H9 (cell line): Measurements from ENCODE around the gene ARID1B. TPM values are rescaled to one million over a fixed set of nuclear protein-coding genes. Genes with fewer than 3 reads are reported as not detected.

Experiments
- DNase-seq: peaks from one replicate; pipeline ENCODE4 v3.0.0-alpha.2; 2017
- H2AFZ ChIP-seq: one replicate; pipeline ENCODE4 v1.6.1; 2013; ENCODE audit warnings: mild to moderate bottlenecking, low read length, control low read depth, moderate library complexity
- H2AK5ac ChIP-seq: 2 replicates; pipeline ENCODE4 v1.6.1; 2013; ENCODE audit warnings: low read length, control low read depth, mixed read lengths; ENCODE audit not compliant: insufficient read length
- H2BK120ac ChIP-seq: one replicate; pipeline ENCODE4 v1.6.1; 2013; ENCODE audit warnings: low read depth, mild to moderate bottlenecking, low read length, control low read depth, inconsistent platforms; ENCODE audit not compliant: poor library complexity, severe bottlenecking
- H2BK12ac ChIP-seq: 2 replicates; pipeline ENCODE4 v1.6.1; 2013; ENCODE audit warnings: low read length, control low read depth, mixed read lengths, low read depth; ENCODE audit not compliant: insufficient read length
- H2BK15ac ChIP-seq: 2 replicates; pipeline ENCODE4 v1.6.1; 2013; ENCODE audit warnings: low read depth, low read length, control low read depth
- H2BK20ac ChIP-seq: one replicate; pipeline ENCODE4 v1.6.1; 2013; ENCODE audit warnings: low read depth, mild to moderate bottlenecking, low read length, control low read depth, inconsistent platforms; ENCODE audit not compliant: poor library complexity, severe bottlenecking
- H2BK5ac ChIP-seq: 2 replicates; pipeline ENCODE4 v1.6.1; 2013; ENCODE audit warnings: low read length, control low read depth, mixed read lengths; ENCODE audit not compliant: insufficient read length
- H3K14ac ChIP-seq: 2 replicates; pipeline ENCODE4 v1.6.1; 2013; ENCODE audit warnings: low read length, control low read depth; ENCODE audit not compliant: insufficient read depth
- H3K18ac ChIP-seq: 2 replicates; pipeline ENCODE4 v1.6.1; 2013; ENCODE audit warnings: low read depth, mild to moderate bottlenecking, mixed read lengths, low read length, control low read depth; ENCODE audit not compliant: insufficient read length
- H3K23ac ChIP-seq: 2 replicates; pipeline ENCODE4 v1.6.1; 2013; ENCODE audit warnings: low read length, control low read depth, mixed read lengths, low read depth; ENCODE audit not compliant: insufficient read length
- H3K23me2 ChIP-seq: 2 replicates; pipeline ENCODE4 v1.6.1; 2013; ENCODE audit warnings: low read depth, mild to moderate bottlenecking, mixed read lengths, low read length, control low read depth; ENCODE audit not compliant: insufficient read length, poor library complexity, severe bottlenecking
- H3K27ac ChIP-seq: 2 replicates; pipeline ENCODE4 v1.5.1; 2013; ENCODE audit warnings: low read length, control low read depth, mixed read lengths, low read depth; ENCODE audit not compliant: insufficient read length
- H3K27me3 ChIP-seq: 2 replicates; pipeline ENCODE4 v1.6.1; 2013; ENCODE audit warnings: low read length, control low read depth, inconsistent platforms; ENCODE audit not compliant: insufficient read depth
- H3K4ac ChIP-seq: 2 replicates; pipeline ENCODE4 v1.6.1; 2013; ENCODE audit warnings: low read depth, mild to moderate bottlenecking, control low read depth, inconsistent platforms, low read length, moderate library complexity
- H3K4me1 ChIP-seq: 2 replicates; pipeline ENCODE4 v1.6.1; 2013; ENCODE audit warnings: low read length, control low read depth, inconsistent platforms; ENCODE audit not compliant: insufficient read depth
- H3K4me2 ChIP-seq: 2 replicates; pipeline ENCODE4 v1.6.1; 2013; ENCODE audit warnings: low read length, control low read depth, mixed read lengths; ENCODE audit not compliant: insufficient read length, insufficient read depth
- H3K56ac ChIP-seq: 2 replicates; pipeline ENCODE4 v1.6.1; 2013; ENCODE audit warnings: low read depth, mild to moderate bottlenecking, mixed read lengths, low read length, control low read depth; ENCODE audit not compliant: insufficient read length
- H3K79me1 ChIP-seq: 2 replicates; pipeline ENCODE4 v1.6.1; 2013; ENCODE audit warnings: low read depth, mild to moderate bottlenecking, moderate library complexity, low read length, control low read depth, inconsistent platforms; ENCODE audit not compliant: insufficient read depth, poor library complexity, severe bottlenecking
- H3K79me2 ChIP-seq: 2 replicates; pipeline ENCODE4 v1.6.1; 2013; ENCODE audit warnings: low read length, control low read depth, inconsistent platforms; ENCODE audit not compliant: insufficient read depth
- H3K9ac ChIP-seq: 2 replicates; pipeline ENCODE4 v1.6.1; 2013; ENCODE audit warnings: low read length, control low read depth, mixed read lengths; ENCODE audit not compliant: insufficient read length; ENCODE audit errors: extremely low read depth
- H3K9me3 ChIP-seq: one replicate; pipeline ENCODE4 v1.6.1; 2013; ENCODE audit warnings: low read depth, low read length, inconsistent platforms; ENCODE audit not compliant: control insufficient read depth
- H3T11ph ChIP-seq: one replicate; pipeline ENCODE4 v1.6.1; 2013; ENCODE audit warnings: mild to moderate bottlenecking, low read length, control low read depth, inconsistent platforms
- H4K20me1 ChIP-seq: one replicate; pipeline ENCODE4 v1.6.1; 2013; ENCODE audit not compliant: control insufficient read depth, insufficient read length, insufficient read depth
- H4K5ac ChIP-seq: 2 replicates; pipeline ENCODE4 v1.6.1; 2013; ENCODE audit warnings: low read depth, mild to moderate bottlenecking, mixed read lengths, low read length, control low read depth; ENCODE audit not compliant: insufficient read length
- H4K8ac ChIP-seq: replicated peaks from 2 replicates; pipeline ENCODE4 v1.6.1; 2013; ENCODE audit warnings: low read length, control low read depth, mixed read lengths, low read depth; ENCODE audit not compliant: insufficient read length
- H4K91ac ChIP-seq: 2 replicates; pipeline ENCODE4 v1.6.1; 2013; ENCODE audit warnings: low read depth, mild to moderate bottlenecking, moderate library complexity, mixed read lengths, low read length, control low read depth; ENCODE audit not compliant: insufficient read length
- H3K27ac Mint-ChIP-seq, 3 experiments: 2 replicates in 2 of 3; 3 replicates in 1 of 3; pipeline ENCODE4 v1.8.0; 2020 to 2021; ENCODE audit warnings: mixed read lengths in 3 of 3, mild to moderate bottlenecking in 1 of 3, moderate library complexity in 1 of 3
- H3K27me3 Mint-ChIP-seq: 2 replicates; pipeline ENCODE4 v1.8.0; 2021; ENCODE audit warnings: low read depth, mild to moderate bottlenecking, moderate library complexity, mixed read lengths
- H3K36me3 Mint-ChIP-seq, 3 experiments: 2 replicates in 2 of 3; 3 replicates in 1 of 3; pipeline ENCODE4 v1.8.0; 2020 to 2021; ENCODE audit warnings: low read depth in 3 of 3, mixed read lengths in 3 of 3; ENCODE audit not compliant: insufficient read depth in 1 of 3
- H3K4me1 Mint-ChIP-seq, 2 experiments: 2 replicates each; pipeline ENCODE4 v1.8.0; 2020; ENCODE audit warnings: mixed read lengths in 2 of 2
- H3K4me3 Mint-ChIP-seq, 2 experiments: 2 replicates in 1 of 2; 3 replicates in 1 of 2; pipeline ENCODE4 v1.8.0; 2020 to 2021; ENCODE audit warnings: mild to moderate bottlenecking in 2 of 2, mixed read lengths in 2 of 2, moderate library complexity in 1 of 2
- H3K9me3 Mint-ChIP-seq, 2 experiments: 2 replicates in 1 of 2; 3 replicates in 1 of 2; pipeline ENCODE4 v1.8.0; 2020; ENCODE audit warnings: mild to moderate bottlenecking in 2 of 2, mixed read lengths in 2 of 2, moderate library complexity in 1 of 2
- CTCF ChIP-seq: fragments of 200-600 bp; sonication (generic); conservative IDR thresholded peaks from 3 replicates; pipeline ENCODE4 v1.8.0; 2021; ENCODE audit warnings: antibody characterized with exemption, mild to moderate bottlenecking
- WGBS: extraction: QIAGEN DNeasy Blood & Tissue Kit; methylation state at CpG from one replicate; pipeline ENCODE4 v1.1.7; 2013; ENCODE audit warnings: missing lambda C conversion rate, low lambda C conversion rate, mixed read lengths; ENCODE audit not compliant: insufficient read length; ENCODE audit errors: extremely low coverage; 5-methylcytosine and 5-hydroxymethylcytosine counted together
- total RNA-seq: library from RNA; stranded (reverse); gene quantifications from 2 replicates; pipeline ENCODE4 v1.2.1, GENCODE V29; 2021

The ARID1B gene
- total RNA-seq, 1 experiment from 2014 or later: 88.2 TPM

GRCh38 chr6:157117431-157118095, 340.4 kb downstream of the ARID1B start:
- H3K23me2 ChIP-seq: no peaks in the 10 kb centered on the region
- H2BK12ac ChIP-seq: no peak overlapping the region
- H2BK5ac ChIP-seq: no peak overlapping the region
- H4K20me1 ChIP-seq: no peaks in the 10 kb centered on the region
- no peak overlapping the region for H3K23ac ChIP-seq
- no peak overlapping the region for H3K4me3 Mint-ChIP-seq
- no peak for TF ChIP-seq CTCF
- no peak overlapping the region for H2BK20ac ChIP-seq
- H3K9me3 Mint-ChIP-seq: no peaks in the 10 kb centered on the region
- no peaks in the 10 kb centered on the region for H3K9me3 ChIP-seq
- no CpG with 5 or more reads among the region's 6 CpGs for WGBS
- no peak overlapping the region for H3K4me2 ChIP-seq
- H3K27me3 Mint-ChIP-seq: no peaks in the 10 kb centered on the region
- peak overlapping the region in 1 of 3 experiments; percentile 79; a peak in 3 of 7 replicates for H3K27ac Mint-ChIP-seq
- no peaks in the 10 kb centered on the region for H3K79me2 ChIP-seq
- H3K36me3 Mint-ChIP-seq: peaks cover 7 to 16% (median 14%) of the 10 kb centered on the region in 3 experiments; a peak in 6 of 7 replicates
- no peak overlapping the region for H2BK15ac ChIP-seq
- H3K79me1 ChIP-seq: no peaks in the 10 kb centered on the region
- no peak for DNase-seq
- no peak overlapping the region for H3K9ac ChIP-seq
- H3K4me1 ChIP-seq: no peaks in the 10 kb centered on the region; the same call in 1 of the 2 replicates
- no peak overlapping the region for H3K27ac ChIP-seq
- H2AK5ac ChIP-seq: no peak overlapping the region
- no peak overlapping the region for H2BK120ac ChIP-seq
- no peak overlapping the region for H3K14ac ChIP-seq
- no peaks in the 10 kb centered on the region; a peak in 1 of 4 replicates for H3K4me1 Mint-ChIP-seq
- H3K18ac ChIP-seq: no peak overlapping the region
- no peak overlapping the region for H4K8ac ChIP-seq
- H4K5ac ChIP-seq: no peak overlapping the region
- H3K4ac ChIP-seq: no peak overlapping the region
- H2AFZ ChIP-seq: no peak overlapping the region
- no peak overlapping the region for H3K56ac ChIP-seq
- H3T11ph ChIP-seq: no peak overlapping the region
- no peaks in the 10 kb centered on the region for H3K27me3 ChIP-seq
- no peak overlapping the region for H4K91ac ChIP-seq
